Stimulated activated CD4-positive, alpha-beta T cell treated with anti-CD3 and anti-CD28 coated beads, Interleukin-1b, Interleukin-23, amount 100 ng/mL, for 24 hours (primary cell): ENCODE data around the gene AREL1.

Experiments
- DNase-seq, 4 experiments: peaks; one replicate each; pipeline ENCODE4 v3.0.0-alpha.2; 2020; ENCODE audit warnings: low read depth in 4 of 4, low spot score in 1 of 4

Gene AREL1

GRCh38 chr14:74611650-74612349 lies 101.1 kb downstream of the AREL1 start, which contains the start of gene LTBP2:
Gene LTBP2, minus strand, starts transcription at chr14:74612237. Its CDS starts 293 bp downstream, at chr14:74611944.
- no peak for DNase-seq
